GM12872 (cell line): ENCODE results near the gene FOCAD.

Experiments
- CTCF ChIP-seq: IDR thresholded peaks from 3 replicates; pipeline ENCODE4 v1.5.1; 2011; ENCODE audit warnings: low read depth, mild to moderate bottlenecking, low read length, moderate library complexity; ENCODE audit not compliant: insufficient read depth

FOCAD gene

DNA sequence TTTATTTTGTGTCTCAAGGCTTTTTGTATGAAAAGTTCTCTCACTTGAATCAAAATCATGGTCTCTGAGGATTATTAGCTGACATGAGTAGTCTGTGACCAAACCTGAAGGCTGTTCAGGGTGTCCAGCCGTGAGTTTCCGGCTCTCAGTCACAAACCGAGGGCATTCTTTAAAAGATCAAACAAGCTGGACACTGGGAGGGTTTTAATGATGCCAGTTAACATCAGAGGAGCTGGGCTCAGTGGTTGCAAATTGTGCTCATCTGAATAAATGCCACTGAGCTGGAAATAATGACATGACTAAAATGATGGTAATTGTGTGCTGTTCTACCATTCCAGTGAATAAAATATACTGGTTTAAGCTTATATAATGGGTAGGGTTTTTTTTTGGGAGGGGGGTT lies 153.1 kb downstream of the FOCAD start:
- no peak for TF ChIP-seq CTCF

GRCh38 chr9:20838218-20838617 lies 154.2 kb downstream of the FOCAD start:
- no peak for TF ChIP-seq CTCF

GRCh38 chr9:20844916-20845315 lies 160.9 kb downstream of the FOCAD start:
- TF ChIP-seq CTCF, result no peak

GRCh38 chr9:20848490-20848889 lies 164.4 kb downstream of the FOCAD start:
- TF ChIP-seq CTCF, result no peak

DNA sequence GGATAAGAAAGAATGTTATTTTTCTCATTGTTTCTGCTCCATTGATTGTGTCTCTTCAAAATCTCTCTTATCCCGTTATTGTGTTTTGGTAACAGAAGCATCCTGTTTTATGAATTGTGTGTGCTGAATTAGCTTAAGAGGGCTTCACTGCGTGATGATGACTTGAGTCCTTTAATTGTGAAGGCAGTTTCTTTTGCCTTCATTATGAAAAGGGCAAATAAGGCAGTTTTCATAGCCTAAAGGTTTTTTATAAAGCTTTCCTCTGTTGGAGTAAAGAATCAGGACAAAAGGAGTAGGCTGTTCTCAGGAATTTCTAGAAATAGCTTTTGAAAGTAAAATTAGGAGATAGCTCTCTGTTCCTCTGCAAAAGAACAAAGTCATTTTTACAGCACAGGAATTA lies 169.8 kb downstream of the FOCAD start:
- TF ChIP-seq CTCF, result no peak

GRCh38 chr9:20854444-20854843 lies 170.4 kb downstream of the FOCAD start:
- no peak for TF ChIP-seq CTCF

GRCh38 chr9:20863945-20864344 lies 179.9 kb downstream of the FOCAD start:
- TF ChIP-seq CTCF, result no peak

GRCh38 chr9:20865347-20865746 lies 181.3 kb downstream of the FOCAD start:
- no peak for TF ChIP-seq CTCF
